Lung (tissue), 12 donors: Measurements from ENCODE around the gene CLK3. TPM values are rescaled to one million over a fixed set of nuclear protein-coding genes. Genes with fewer than 3 reads are reported as not detected.

Experiments used
- ATAC-seq: fragments of 200-7000 bp; cut with Tn5 transposase; one replicate; pipeline ENCODE4 v1.9.1; 2020; ENCODE audit warnings: moderate number of reproducible peaks; ENCODE audit not compliant: insufficient read depth, low FRiP score
- DNase-seq, 3 donors: peaks; one replicate each; pipeline ENCODE4 v3.0.0-alpha.2; 2013 to 2017
- H3K27ac ChIP-seq, 2 donors: one replicate each; pipeline ENCODE4 v1.5.1; 2013; ENCODE audit warnings: mild to moderate bottlenecking in 2 of 2, moderate library complexity in 2 of 2, control low read depth in 1 of 2, inconsistent platforms in 1 of 2, low read depth in 1 of 2, low read length in 1 of 2
- H3K27me3 ChIP-seq, 3 donors: one replicate each; pipeline ENCODE4 v1.5.1; 2013; ENCODE audit warnings: low read length in 2 of 3; ENCODE audit not compliant: control insufficient read depth in 3 of 3, insufficient read depth in 3 of 3
- H3K36me3 ChIP-seq, 4 donors: one replicate each; pipeline ENCODE4 v1.5.1; 2013; ENCODE audit warnings: low read length in 4 of 4, mild to moderate bottlenecking in 1 of 4, moderate library complexity in 1 of 4; ENCODE audit not compliant: control insufficient read depth in 4 of 4, insufficient read depth in 4 of 4
- H3K4me1 ChIP-seq, 5 donors: one replicate each; pipeline ENCODE4 v1.5.1; 2013; ENCODE audit warnings: low read length in 5 of 5, mild to moderate bottlenecking in 2 of 5, moderate library complexity in 1 of 5; ENCODE audit not compliant: control insufficient read depth in 5 of 5, insufficient read depth in 5 of 5
- H3K4me3 ChIP-seq: one replicate; pipeline ENCODE4 v1.5.1; 2013; ENCODE audit warnings: mild to moderate bottlenecking, control low read depth, moderate library complexity
- H3K9ac ChIP-seq, 2 donors: one replicate each; pipeline ENCODE4 v1.5.1; 2013; ENCODE audit warnings: low read length in 2 of 2, control low read depth in 1 of 2; ENCODE audit not compliant: insufficient read depth in 1 of 2
- H3K9me3 ChIP-seq, 4 donors: one replicate each; pipeline ENCODE4 v1.5.1; 2013; ENCODE audit warnings: low read length in 3 of 4, mild to moderate bottlenecking in 1 of 4, moderate library complexity in 1 of 4; ENCODE audit not compliant: control insufficient read depth in 4 of 4, insufficient read depth in 3 of 4
- WGBS, 2 donors: extraction: QIAGEN DNeasy Blood & Tissue Kit; methylation state at CpG; one replicate each; pipeline ENCODE4 v1.1.7; 2013; 5-methylcytosine and 5-hydroxymethylcytosine counted together
- polyA plus RNA-seq, 2 donors: library from polyadenylated mRNA; stranded (reverse); fragments of 200-250 nt; gene quantifications; one replicate each; pipeline ENCODE4 v1.2.1, GENCODE V29; 2013
- total RNA-seq, 2 donors: library from RNA; depleted of rRNA in 1 of 2; stranded (reverse); fragments of >200 nt in 1 of 2; gene quantifications; one replicate each; pipeline ENCODE4 v1.2.1, GENCODE V29; 2014 to 2021
- TF ChIP-seq, protein P1 (sequence below): IDR thresholded peaks from 2 replicates; pipeline ENCODE4 v1.5.1; 2012; ENCODE audit warnings: mild to moderate bottlenecking; ENCODE audit errors: control extremely low read depth, extremely low read depth
- donor health status: control.
- donor health status: control.
- donor health status: Bipolar disorder and iron deficiency.
- donor health status: healthy.
- donor health status: DM: yes; HTN: yes; CAD: no.

CLK3 gene
- total and polyA plus RNA-seq, 4 donors, result 56.1 to 70.4 (median 64.6) TPM

GRCh38 chr15:74643665-74644204 is 28.1 kb downstream of the CLK3 start:
- TF ChIP-seq, protein P1, sequence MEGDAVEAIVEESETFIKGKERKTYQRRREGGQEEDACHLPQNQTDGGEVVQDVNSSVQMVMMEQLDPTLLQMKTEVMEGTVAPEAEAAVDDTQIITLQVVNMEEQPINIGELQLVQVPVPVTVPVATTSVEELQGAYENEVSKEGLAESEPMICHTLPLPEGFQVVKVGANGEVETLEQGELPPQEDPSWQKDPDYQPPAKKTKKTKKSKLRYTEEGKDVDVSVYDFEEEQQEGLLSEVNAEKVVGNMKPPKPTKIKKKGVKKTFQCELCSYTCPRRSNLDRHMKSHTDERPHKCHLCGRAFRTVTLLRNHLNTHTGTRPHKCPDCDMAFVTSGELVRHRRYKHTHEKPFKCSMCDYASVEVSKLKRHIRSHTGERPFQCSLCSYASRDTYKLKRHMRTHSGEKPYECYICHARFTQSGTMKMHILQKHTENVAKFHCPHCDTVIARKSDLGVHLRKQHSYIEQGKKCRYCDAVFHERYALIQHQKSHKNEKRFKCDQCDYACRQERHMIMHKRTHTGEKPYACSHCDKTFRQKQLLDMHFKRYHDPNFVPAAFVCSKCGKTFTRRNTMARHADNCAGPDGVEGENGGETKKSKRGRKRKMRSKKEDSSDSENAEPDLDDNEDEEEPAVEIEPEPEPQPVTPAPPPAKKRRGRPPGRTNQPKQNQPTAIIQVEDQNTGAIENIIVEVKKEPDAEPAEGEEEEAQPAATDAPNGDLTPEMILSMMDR, result no peak
- peak overlapping the region in 1 of 2 donors; percentile 82 for H3K27ac ChIP-seq
- H3K9ac ChIP-seq, result no peak overlapping the region
- DNase-seq, result no peak
- 85 to 95% methylated on average over 2 of the region's 2 CpGs for WGBS, 2 donors
- peaks cover 5 to 23% (median 12%) of the 10 kb centered on the region in 5 donors for H3K4me1 ChIP-seq
- no peak for ATAC-seq
- no peak overlapping the region for H3K4me3 ChIP-seq
- no peaks in the 10 kb centered on the region for H3K9me3 ChIP-seq
- no peaks in the 10 kb centered on the region for H3K27me3 ChIP-seq
- peaks cover 0 to 12% (median 10%) of the 10 kb centered on the region in 4 donors for H3K36me3 ChIP-seq

DNA sequence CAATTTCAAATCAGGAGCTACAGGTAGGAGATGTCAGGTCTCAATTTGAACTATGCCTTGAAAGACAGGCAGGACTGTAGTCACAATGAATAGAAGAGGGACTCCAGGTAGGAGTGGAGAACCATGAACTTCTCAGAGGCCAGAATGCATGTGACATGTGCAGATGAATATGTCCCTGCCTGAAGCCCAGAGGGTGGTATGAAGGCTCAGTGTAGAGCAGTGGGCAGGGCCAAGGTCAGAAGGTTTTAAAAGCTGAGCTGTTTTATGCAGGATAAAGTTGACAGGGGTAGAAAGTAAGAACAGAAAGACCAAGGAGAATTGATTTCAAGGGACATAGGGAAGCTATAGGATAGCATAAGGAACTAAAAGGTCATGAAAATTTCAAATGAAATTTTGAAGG is 30.8 kb downstream of the CLK3 start:
- Histone ChIP-seq H3K27me3 (no peaks in the 10 kb centered on the region), H3K4me3 (no peak overlapping the region), H3K9ac (no peak overlapping the region), H3K4me1 (peaks cover 5 to 21% (median 12%) of the 10 kb centered on the region in 5 donors), H3K27ac (no peak overlapping the region), H3K36me3 (peaks cover 0 to 4% (median under 1%) of the 10 kb centered on the region in 4 donors), H3K9me3 (no peaks in the 10 kb centered on the region)
- ATAC-seq (no peak), DNase-seq (no peak)
- TF ChIP-seq, protein P1, result no peak

GRCh38 chr15:74648051-74648842 is 32.6 kb downstream of the CLK3 start:
- DNase-seq, result no peak
- Histone ChIP-seq H3K27me3 (no peaks in the 10 kb centered on the region), H3K4me1 (peaks cover under 1 to 14% (median 7%) of the 10 kb centered on the region in 5 donors), H3K9me3 (no peaks in the 10 kb centered on the region), H3K9ac (no peak overlapping the region), H3K36me3 (peaks cover 0 to 4% (median under 1%) of the 10 kb centered on the region in 4 donors), H3K27ac (no peak overlapping the region), H3K4me3 (no peak overlapping the region)
- TF ChIP-seq, protein P1, result no peak
- 71 to 73% methylated on average over 5 of the region's 5 CpGs for WGBS, 2 donors
- no peak for ATAC-seq
